ENCODE data around the gene EGLN1. TPM values are rescaled to one million over a fixed set of nuclear protein-coding genes. Genes with fewer than 3 reads are reported as not detected.

Gene EGLN1
- polyA plus RNA-seq, 1 donor = 31.3 TPM

GRCh38 chr1:231324660-231325059 lies 97.4 kb downstream of the EGLN1 start:
- no peak for DNase-seq

- DNase-seq = no peak
Measured at GRCh38 chr1:231322880-231323530, 99.1 kb downstream of the EGLN1 start.

- no peak for DNase-seq
Measured at GRCh38 chr1:231319080-231319479, 103.0 kb downstream of the EGLN1 start.

- no peak for DNase-seq
Measured at GRCh38 chr1:231318568-231318967, 103.5 kb downstream of the EGLN1 start.

GRCh38 chr1:231318015-231318355 lies 104.1 kb downstream of the EGLN1 start:
- DNase-seq = no peak

GRCh38 chr1:231317306-231318014 lies 104.6 kb downstream of the EGLN1 start:
- no peak for DNase-seq

GRCh38 chr1:231315887-231316286 lies 106.2 kb downstream of the EGLN1 start:
- DNase-seq = peak; percentile 6

Other genes starting within 250 kb of the EGLN1 start
- 59.5 TPM for gene GNPAT, start 181.1 kb downstream of the EGLN1 start, polyA plus RNA-seq (ENCODE audit: insufficient read length)
- 6.2 TPM for gene EXOC8, start 84.4 kb downstream of the EGLN1 start, polyA plus RNA-seq (ENCODE audit: insufficient read length)
- 6.3 TPM for gene SPRTN, start 84.0 kb downstream of the EGLN1 start, polyA plus RNA-seq (ENCODE audit: insufficient read length)
- gene TSNAX, start 106.4 kb upstream of the EGLN1 start, polyA plus RNA-seq (ENCODE audit: insufficient read length) = 29.7 TPM
- gene DISC1, start 204.5 kb upstream of the EGLN1 start, polyA plus RNA-seq (ENCODE audit: insufficient read length) = 7.3 TPM